H1 (cell line): Measurements from ENCODE around the gene STEEP1. TPM values are rescaled to one million over a fixed set of nuclear protein-coding genes. Genes with fewer than 3 reads are reported as not detected.

Experiments
- CTCF ChIA-PET: fragments of 300-600 bp; sonication (Branson Sonifier 250); formaldehyde crosslinking; loops from one replicate; lab custom pipeline; 2021; ENCODE audit not compliant: partially characterized antibody; lab: Charles Lee
- POLR2A ChIA-PET: fragments of 300-600 bp; sonication (Branson Sonifier 250); formaldehyde crosslinking; loops from one replicate; lab custom pipeline; 2021; ENCODE audit warnings: inconsistent platforms; ENCODE audit not compliant: partially characterized antibody; lab: Charles Lee
- DNase-seq, 2 experiments: peaks; one replicate each; pipeline versions ENCODE4 v3.0.0 to v3.0.0-alpha.2; 2010 to 2022; ENCODE audit warnings: low spot score in 2 of 2, low read depth in 1 of 2, mixed read lengths in 1 of 2
- FAIRE-seq: peaks from 2 replicates; lab custom pipeline; 2011; peaks lifted over from hg19 to GRCh38; lab: Jason Lieb, UNC
- H2AFZ ChIP-seq: 2 replicates; pipeline ENCODE4 v1.8.1; 2012; ENCODE audit warnings: low read length, inconsistent platforms
- H2AK5ac ChIP-seq: 2 replicates; pipeline ENCODE4 v1.6.1; 2013; ENCODE audit warnings: low read depth, low read length
- H2BK120ac ChIP-seq: replicated peaks from 2 replicates; pipeline ENCODE3; 2013; ENCODE audit warnings: low read depth, low read length, inconsistent platforms
- H2BK12ac ChIP-seq: 2 replicates; pipeline ENCODE4 v1.6.1; 2013; ENCODE audit warnings: low read depth, low read length
- H2BK15ac ChIP-seq: 2 replicates; pipeline ENCODE4 v1.6.1; 2013; ENCODE audit warnings: low read length
- H2BK20ac ChIP-seq: 2 replicates; pipeline ENCODE4 v1.6.1; 2013; ENCODE audit warnings: low read length
- H2BK5ac ChIP-seq: 2 replicates; pipeline ENCODE4 v1.6.1; 2013; ENCODE audit warnings: low read depth, low read length
- H3K14ac ChIP-seq: 2 replicates; pipeline ENCODE4 v1.6.1; 2013; ENCODE audit warnings: inconsistent platforms; ENCODE audit not compliant: insufficient read length
- H3K18ac ChIP-seq: 2 replicates; pipeline ENCODE4 v1.6.1; 2013; ENCODE audit warnings: low read length; ENCODE audit errors: extremely low read depth
- H3K23ac ChIP-seq: 2 replicates; pipeline ENCODE4 v1.6.1; 2013; ENCODE audit warnings: inconsistent platforms; ENCODE audit not compliant: insufficient read length
- H3K23me2 ChIP-seq: 2 replicates; pipeline ENCODE4 v1.6.1; 2013; ENCODE audit warnings: low read depth, low read length
- H3K27ac ChIP-seq: 2 replicates; pipeline ENCODE4 v1.6.1; 2011; ENCODE audit warnings: low read depth, low read length, inconsistent platforms
- H3K27me3 ChIP-seq, 4 experiments: replicated peaks in 1 of 4; 1 replicate in 1 of 4; 2 replicates in 3 of 4; pipeline versions ENCODE4 v1.6.1 to v1.8.1; 2011 to 2013; ENCODE audit warnings: low read length in 3 of 4, mild to moderate bottlenecking in 3 of 4, inconsistent platforms in 2 of 4, mixed read lengths in 2 of 4, moderate library complexity in 1 of 4; ENCODE audit not compliant: control insufficient read depth in 3 of 4, insufficient read depth in 3 of 4; ENCODE audit errors: extremely low read depth in 1 of 4
- H3K36me3 ChIP-seq, 4 experiments: 2 replicates each; pipeline versions ENCODE4 v1.6.1 to v1.8.1; 2011 to 2013; ENCODE audit warnings: mild to moderate bottlenecking in 4 of 4, low read length in 3 of 4, moderate library complexity in 2 of 4, control low read depth in 1 of 4, inconsistent platforms in 1 of 4; ENCODE audit not compliant: insufficient read depth in 4 of 4, control insufficient read depth in 2 of 4
- H3K4ac ChIP-seq: replicated peaks from 2 replicates; pipeline ENCODE3; 2013; ENCODE audit warnings: low read length, low read depth, mixed read lengths, inconsistent platforms; ENCODE audit not compliant: insufficient read length
- H3K4me1 ChIP-seq, 4 experiments: replicated peaks in 1 of 4; 1 replicate in 1 of 4; 2 replicates in 3 of 4; pipeline versions ENCODE4 v1.6.1 to v1.8.1; 2011 to 2013; ENCODE audit warnings: low read length in 3 of 4, inconsistent platforms in 2 of 4, mixed read lengths in 1 of 4; ENCODE audit not compliant: insufficient read depth in 4 of 4, control insufficient read depth in 3 of 4
- H3K4me2 ChIP-seq, 2 experiments: 2 replicates each; pipeline versions ENCODE4 v1.6.1 to v1.8.1; 2011 to 2013; ENCODE audit warnings: low read depth in 2 of 2, low read length in 2 of 2, control low read depth in 1 of 2, inconsistent platforms in 1 of 2, mild to moderate bottlenecking in 1 of 2; ENCODE audit not compliant: insufficient read depth in 1 of 2
- H3K4me3 ChIP-seq, 4 experiments: fragments of 200-600, 300-600 bp in 1 of 4; sonication (generic), shearing (Covaris generic), sonication (Bioruptor Twin) in 1 of 4; 2 replicates each; pipeline versions ENCODE4 v1.5.1 to v1.8.1; 2011 to 2016; ENCODE audit warnings: low read length in 4 of 4, low read depth in 3 of 4, control low read depth in 2 of 4, inconsistent platforms in 2 of 4, mild to moderate bottlenecking in 2 of 4, mixed read lengths in 1 of 4, moderate library complexity in 1 of 4; ENCODE audit not compliant: insufficient read depth in 2 of 4; ENCODE audit errors: extremely low read depth in 1 of 4
- H3K56ac ChIP-seq: replicated peaks from 2 replicates; pipeline ENCODE3; 2013; ENCODE audit warnings: low read depth, mild to moderate bottlenecking, mixed read lengths, low read length, inconsistent platforms; ENCODE audit not compliant: insufficient read length
- H3K79me1 ChIP-seq: 2 replicates; pipeline ENCODE4 v1.6.1; 2013; ENCODE audit warnings: low read depth, low read length, control low read depth
- H3K79me2 ChIP-seq, 2 experiments: 2 replicates each; pipeline versions ENCODE4 v1.6.1 to v1.8.1; 2012 to 2013; ENCODE audit warnings: low read length in 2 of 2, mild to moderate bottlenecking in 2 of 2, inconsistent platforms in 1 of 2; ENCODE audit not compliant: insufficient read depth in 2 of 2, control insufficient read depth in 1 of 2
- H3K9ac ChIP-seq, 4 experiments: replicated peaks in 1 of 4; 1 replicate in 1 of 4; 2 replicates in 3 of 4; pipeline versions ENCODE4 v1.6.1 to v1.8.1; 2011 to 2013; ENCODE audit warnings: low read depth in 3 of 4, low read length in 3 of 4, control low read depth in 2 of 4, mild to moderate bottlenecking in 2 of 4, moderate library complexity in 2 of 4, inconsistent platforms in 1 of 4; ENCODE audit errors: extremely low read depth in 1 of 4
- H3K9me3 ChIP-seq, 2 experiments: 2 replicates each; pipeline versions ENCODE4 v1.6.1 to v1.8.1; 2012 to 2013; ENCODE audit warnings: mild to moderate bottlenecking in 2 of 2, moderate library complexity in 2 of 2, control low read depth in 1 of 2, inconsistent platforms in 1 of 2, low read depth in 1 of 2, low read length in 1 of 2, mixed read lengths in 1 of 2; ENCODE audit not compliant: insufficient read depth in 2 of 2
- H4K20me1 ChIP-seq, 2 experiments: replicated peaks in 1 of 2; 2 replicates each; pipeline versions ENCODE3 to v1.8.1; 2011 to 2013; ENCODE audit warnings: inconsistent platforms in 2 of 2, low read length in 2 of 2, mild to moderate bottlenecking in 1 of 2; ENCODE audit not compliant: insufficient read depth in 2 of 2, control insufficient read depth in 1 of 2
- H4K5ac ChIP-seq: 2 replicates; pipeline ENCODE4 v1.6.1; 2013; ENCODE audit warnings: low read length, low read depth, mixed read lengths, inconsistent platforms; ENCODE audit not compliant: insufficient read length
- H4K8ac ChIP-seq: 2 replicates; pipeline ENCODE4 v1.8.0; 2013; ENCODE audit warnings: mild to moderate bottlenecking, moderate library complexity, low read length, inconsistent platforms; ENCODE audit not compliant: insufficient read depth; ENCODE audit errors: extremely low read depth
- H4K91ac ChIP-seq: replicated peaks from 2 replicates; pipeline ENCODE3; 2013; ENCODE audit warnings: low read length, mixed read lengths, inconsistent platforms; ENCODE audit not compliant: insufficient read length
- WGBS, 2 experiments: shearing (Covaris generic) in 1 of 2; methylation state at CpG; one replicate each; pipeline versions ENCODE4 v1.1.6 to v1.1.7; 2013 to 2015; ENCODE audit warnings: low lambda C conversion rate in 2 of 2, mixed read lengths in 2 of 2, inconsistent platforms in 1 of 2, low coverage in 1 of 2, missing lambda C conversion rate in 1 of 2; ENCODE audit not compliant: insufficient replicate concordance in 2 of 2, insufficient coverage in 1 of 2, insufficient read length in 1 of 2; ENCODE audit errors: extremely low coverage in 1 of 2, missing lambda C conversion rate in 1 of 2; 5-methylcytosine and 5-hydroxymethylcytosine counted together
- polyA plus RNA-seq, 7 experiments: library from polyadenylated mRNA; depleted of rRNA in 3 of 7; stranded (reverse) in 5 of 7; unstranded in 2 of 7; fragments of >200 nt in 5 of 7; fragments of 200-250 nt in 2 of 7; gene quantifications; 1 replicate in 5 of 7; 2 replicates in 1 of 7; 4 replicates in 1 of 7; pipeline versions ENCODE4 v1.2.1 to v1.2.3, GENCODE V29; 2011 to 2013; ENCODE audit warnings: missing spikeins in 2 of 7, mixed read lengths in 2 of 7
- total RNA-seq: library from RNA; stranded (reverse); fragmentation: NEBNext Ultra II Directional; extraction: Animal tissue kit (Norgen Biotek cat#: 25700); gene quantifications from 2 replicates; pipeline ENCODE4 v1.2.1, GENCODE V29; 2021

STEEP1 gene
- total and polyA plus RNA-seq, 2 of the 8 experiments (the other 6 are each of a cell fraction or from before 2014, with no cell fraction given), result 9.2 to 29.7 TPM

GRCh38 chrX:119512146-119512800 is 52.9 kb downstream of the STEEP1 start:
- no peak overlapping the region for H3K18ac ChIP-seq
- H4K20me1 ChIP-seq, result no peaks in the 10 kb centered on the region
- 92% methylated on average over 9 of the region's 14 CpGs; no CpG with 5 or more reads in 1 of the 2 experiments for WGBS, 2 experiments
- no peak overlapping the region for H2BK5ac ChIP-seq
- no peak overlapping the region for H3K4me2 ChIP-seq
- H3K9ac ChIP-seq, result no peak overlapping the region
- no peak overlapping the region for H4K5ac ChIP-seq
- H3K9me3 ChIP-seq, result no peaks in the 10 kb centered on the region
- no peaks in the 10 kb centered on the region for H3K79me1 ChIP-seq
- DNase-seq (peak in 1 of 2 experiments; percentile 47), FAIRE-seq (peak; percentile 84)
- H3K4me3 ChIP-seq, result no peak overlapping the region
- H2AFZ ChIP-seq, result peak overlapping the region; percentile 70; the same call in 1 of the 2 replicates
- no peak overlapping the region for H4K8ac ChIP-seq
- H2BK20ac ChIP-seq, result no peak overlapping the region
- CTCF ChIA-PET, result interaction anchor here (0.5 to 3.4 kb wide), 24 partner anchors 10 to 405 kb away, joined by 3 to 34 read pairs (median 4); no protein-coding TSS in a partner anchor
- POLR2A ChIA-PET, result interaction anchor here (0.7 to 1.0 kb wide), 4 partner anchors 9 to 280 kb away, joined by 3 to 6 read pairs (median 4); partner anchors contain the start of gene RPL39
- H3K23me2 ChIP-seq, result no peaks in the 10 kb centered on the region
- H3K56ac ChIP-seq, result no peak overlapping the region
- H3K27me3 ChIP-seq, result no peaks in the 10 kb centered on the region
- no peak overlapping the region for H2AK5ac ChIP-seq
- no peaks in the 10 kb centered on the region for H3K79me2 ChIP-seq
- no peak overlapping the region for H3K23ac ChIP-seq
- H3K27ac ChIP-seq, result no peak overlapping the region
- no peak overlapping the region for H4K91ac ChIP-seq
- no peak overlapping the region for H2BK15ac ChIP-seq
- H2BK12ac ChIP-seq, result no peak overlapping the region
- H3K4ac ChIP-seq, result no peak overlapping the region
- no peaks in the 10 kb centered on the region for H3K36me3 ChIP-seq
- H3K14ac ChIP-seq, result no peak overlapping the region
- no peak overlapping the region for H2BK120ac ChIP-seq
- no peaks in the 10 kb centered on the region for H3K4me1 ChIP-seq
